ENCODE measurements around the gene CDK15.

DNA sequence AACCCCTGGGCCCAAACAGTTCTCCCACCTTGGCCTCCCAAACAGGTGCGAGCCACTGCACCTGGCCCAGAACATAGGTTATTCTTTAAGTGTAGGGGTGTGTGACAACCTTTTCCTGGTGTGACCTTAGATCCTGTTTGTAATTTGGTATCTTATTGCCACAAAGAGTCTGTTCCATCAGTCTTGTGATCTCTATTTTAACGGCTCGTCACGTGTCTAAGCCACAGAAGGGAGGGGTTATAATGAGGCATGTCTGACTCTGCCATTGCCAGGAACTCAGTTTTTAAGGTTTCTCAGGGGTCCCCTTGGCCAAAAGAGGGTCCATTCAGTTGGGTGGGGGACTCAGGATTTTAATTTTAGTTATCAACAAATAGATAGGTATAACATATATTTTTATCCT lies 21.2 kb upstream of the CDK15 start:
- TF ChIP-seq CTCF (IDR thresholded peaks at IDR 0.05) (no peak), EZH2 (IDR thresholded peaks at IDR 0.05) (no peak)

Data from neural progenitor cell (in vitro differentiated cells).